IMR-90 (cell line): ENCODE measurements around the gene DIAPH1. TPM values are rescaled to one million over a fixed set of nuclear protein-coding genes. Genes with fewer than 3 reads are reported as not detected.

Source experiments
- ATAC-seq: fragments of 200-7000 bp; cut with Tn5 transposase; 2 replicates; pipeline ENCODE4 v1.9.1; 2020; ENCODE audit warnings: low read depth, mild to moderate bottlenecking, moderate library complexity
- BruUV-seq: library from RNA; stranded (reverse); fragments of 400-500 nt; replicated peaks from 2 replicates; lab custom pipeline; 2021; lab: Mats Ljungman, UMichigan
- CTCF ChIA-PET: fragments of 300-600 bp; formaldehyde crosslinking; extraction: SDS; loops from one replicate; lab custom pipeline; 2021; ENCODE audit warnings: antibody characterized with exemption; lab: Yijun Ruan, JAX
- POLR2A ChIA-PET: fragments of 300-600 bp; sonication (Branson Sonifier 250); formaldehyde crosslinking; loops from one replicate; lab custom pipeline; 2022; ENCODE audit warnings: antibody characterized with exemption; ENCODE audit not compliant: unreplicated experiment; lab: Charles Lee
- DNase-seq: peaks from one replicate; pipeline ENCODE4 v3.0.0; 2013
- H2AFZ ChIP-seq: replicated peaks from 2 replicates; pipeline ENCODE3; 2013; ENCODE audit warnings: low read length, mild to moderate bottlenecking; ENCODE audit not compliant: poor library complexity
- H2AK5ac ChIP-seq: 2 replicates; pipeline ENCODE4 v1.6.1; 2013; ENCODE audit warnings: low read depth, low read length, inconsistent platforms
- H2AK9ac ChIP-seq: replicated peaks from 2 replicates; pipeline ENCODE3; 2013; ENCODE audit warnings: mild to moderate bottlenecking, low read depth, low read length, moderate library complexity; ENCODE audit not compliant: poor library complexity
- H2BK120ac ChIP-seq: 2 replicates; pipeline ENCODE4 v1.6.1; 2013; ENCODE audit warnings: low read depth, low read length, inconsistent platforms
- H2BK15ac ChIP-seq: 3 replicates; pipeline ENCODE4 v1.6.1; 2013; ENCODE audit warnings: low read depth, low read length, inconsistent platforms
- H2BK20ac ChIP-seq: 2 replicates; pipeline ENCODE4 v1.6.1; 2013; ENCODE audit warnings: low read depth, mild to moderate bottlenecking, inconsistent platforms, low read length, moderate library complexity
- H2BK5ac ChIP-seq: 2 replicates; pipeline ENCODE4 v1.6.1; 2013; ENCODE audit warnings: mild to moderate bottlenecking, low read depth, low read length, inconsistent platforms; ENCODE audit not compliant: poor library complexity, severe bottlenecking
- H3K14ac ChIP-seq: replicated peaks from 2 replicates; pipeline ENCODE4 v1.6.1; 2013; ENCODE audit warnings: low read depth, low read length, inconsistent platforms
- H3K18ac ChIP-seq: 2 replicates; pipeline ENCODE4 v1.6.1; 2013; ENCODE audit warnings: low read depth, low read length, control low read depth
- H3K23ac ChIP-seq: 2 replicates; pipeline ENCODE4 v1.6.1; 2013; ENCODE audit warnings: low read depth, low read length, inconsistent platforms
- H3K27ac ChIP-seq: 2 replicates; pipeline ENCODE4 v1.5.1; 2013; ENCODE audit warnings: mild to moderate bottlenecking, control low read depth, low read length; ENCODE audit not compliant: insufficient read depth
- H3K27me3 ChIP-seq: 2 replicates; pipeline ENCODE4 v1.6.1; 2013; ENCODE audit warnings: low read length; ENCODE audit not compliant: control insufficient read depth, insufficient read depth
- H3K36me3 ChIP-seq: 2 replicates; pipeline ENCODE4 v1.6.1; 2013; ENCODE audit warnings: low read length, mixed read lengths; ENCODE audit not compliant: control insufficient read depth, insufficient read depth
- H3K4ac ChIP-seq: 2 replicates; pipeline ENCODE4 v1.6.1; 2013; ENCODE audit warnings: low read depth, low read length, inconsistent platforms
- H3K4me1 ChIP-seq: 2 replicates; pipeline ENCODE4 v1.6.1; 2013; ENCODE audit warnings: low read length, mixed read lengths; ENCODE audit not compliant: control insufficient read depth, insufficient read depth
- H3K4me2 ChIP-seq: 2 replicates; pipeline ENCODE4 v1.6.1; 2013; ENCODE audit warnings: low read depth, mild to moderate bottlenecking, control low read depth, low read length, moderate library complexity
- H3K4me3 ChIP-seq: 2 replicates; pipeline ENCODE4 v1.5.1; 2013; ENCODE audit warnings: low read depth, mild to moderate bottlenecking, control low read depth, low read length, moderate library complexity; ENCODE audit not compliant: insufficient read depth
- H3K56ac ChIP-seq: 2 replicates; pipeline ENCODE4 v1.6.1; 2013; ENCODE audit warnings: low read length, inconsistent platforms; ENCODE audit not compliant: insufficient read depth; ENCODE audit errors: extremely low read depth
- H3K79me1 ChIP-seq, 2 experiments: 2 replicates each; pipeline ENCODE4 v1.6.1; 2013; ENCODE audit warnings: low read length in 2 of 2, inconsistent platforms in 1 of 2, low read depth in 1 of 2
- H3K9ac ChIP-seq: 2 replicates; pipeline ENCODE4 v1.6.1; 2013; ENCODE audit warnings: low read depth, low read length, control low read depth
- H3K9me1 ChIP-seq: 2 replicates; pipeline ENCODE4 v1.6.1; 2013; ENCODE audit warnings: low read length, inconsistent platforms; ENCODE audit not compliant: insufficient read depth
- H3K9me3 ChIP-seq: 2 replicates; pipeline ENCODE4 v1.6.1; 2013; ENCODE audit warnings: low read length; ENCODE audit not compliant: control insufficient read depth, insufficient read depth
- H4K20me1 ChIP-seq: 2 replicates; pipeline ENCODE4 v1.6.1; 2013; ENCODE audit warnings: low read length, inconsistent platforms; ENCODE audit not compliant: insufficient read depth
- H4K5ac ChIP-seq: 2 replicates; pipeline ENCODE4 v1.6.1; 2013; ENCODE audit warnings: mild to moderate bottlenecking, low read depth, low read length, control low read depth
- H4K8ac ChIP-seq, 2 experiments: 2 replicates each; pipeline ENCODE4 v1.6.1; 2013; ENCODE audit warnings: low read depth in 2 of 2, low read length in 2 of 2, control low read depth in 1 of 2, inconsistent platforms in 1 of 2
- H4K91ac ChIP-seq: 2 replicates; pipeline ENCODE4 v1.6.1; 2013; ENCODE audit warnings: low read depth, low read length, inconsistent platforms; ENCODE audit not compliant: insufficient read depth
- FOS ChIP-seq: fragments of 150-350 bp; IDR thresholded peaks from 2 replicates; pipeline ENCODE4 v1.6.1; 2016; ENCODE audit warnings: low read depth, low read length
- MAFK ChIP-seq: IDR thresholded peaks from 2 replicates; pipeline ENCODE4 v1.6.1; 2012; ENCODE audit warnings: low read depth, low read length, improper control_type of control experiment
- MAZ ChIP-seq: IDR thresholded peaks from 2 replicates; pipeline ENCODE4 v1.6.1; 2012; ENCODE audit warnings: low read depth, mild to moderate bottlenecking, low read length, improper control_type of control experiment, moderate library complexity, borderline replicate concordance
- MXI1 ChIP-seq: IDR thresholded peaks from 2 replicates; pipeline ENCODE4 v1.6.1; 2012; ENCODE audit warnings: low read depth, mild to moderate bottlenecking, low read length, moderate library complexity, borderline replicate concordance
- POLR2A ChIP-seq: IDR thresholded peaks from 2 replicates; pipeline ENCODE4 v1.6.1; 2012; ENCODE audit warnings: mild to moderate bottlenecking, low read depth, low read length
- RAD21 ChIP-seq: IDR thresholded peaks from 2 replicates; pipeline ENCODE4 v1.6.1; 2012; ENCODE audit warnings: low read length, improper control_type of control experiment
- USF2 ChIP-seq: fragments of 150-350 bp; IDR thresholded peaks from 2 replicates; pipeline ENCODE4 v1.6.1; 2017; ENCODE audit warnings: mild to moderate bottlenecking, antibody characterized with exemption, low read length, low read depth
- WGBS, 2 experiments: methylation state at CpG; one replicate each; pipeline versions ENCODE4 v1.1.5 to v1.1.7; 2013; ENCODE audit warnings: missing lambda C conversion rate in 2 of 2; ENCODE audit not compliant: insufficient read length in 1 of 2; ENCODE audit errors: extremely low coverage in 2 of 2; 5-methylcytosine and 5-hydroxymethylcytosine counted together
- dilution Hi-C: fragments of 300-500 bp; cut with HindIII; formaldehyde crosslinking; loops from one replicate; pipeline ENCODE4 v1.14.3; 2018; ENCODE audit warnings: low sequenced_read_pairs; ENCODE audit not compliant: unreplicated experiment
- in situ Hi-C: fragments of 300-500 bp; cut with MboI; formaldehyde crosslinking; loops from 3 replicates; pipeline ENCODE4 v1.14.3; 2019; ENCODE audit warnings: low sequenced_read_pairs, inconsistent platforms, mixed read lengths
- intact Hi-C: fragments of 100-400 bp; cut with micrococcal nuclease; formaldehyde crosslinking; loops from 2 replicates; pipeline ENCODE4 v1.10.0; 2022
- polyA plus RNA-seq, 3 experiments: library from polyadenylated mRNA; depleted of rRNA; stranded (reverse); fragments of >200 nt; gene quantifications; 2 replicates each; pipeline ENCODE4 v1.2.3, GENCODE V29; 2012; ENCODE audit warnings: low replicate concordance in 1 of 3
- total RNA-seq: library from RNA; depleted of rRNA; stranded (reverse); fragments of >200 nt; gene quantifications from 2 replicates; pipeline ENCODE4 v1.2.3, GENCODE V29; 2012

DIAPH1 gene
- total and polyA plus RNA-seq, 2 of the 4 experiments (the other 2 are of a cell fraction) = 12.0 to 37.4 TPM

DNA sequence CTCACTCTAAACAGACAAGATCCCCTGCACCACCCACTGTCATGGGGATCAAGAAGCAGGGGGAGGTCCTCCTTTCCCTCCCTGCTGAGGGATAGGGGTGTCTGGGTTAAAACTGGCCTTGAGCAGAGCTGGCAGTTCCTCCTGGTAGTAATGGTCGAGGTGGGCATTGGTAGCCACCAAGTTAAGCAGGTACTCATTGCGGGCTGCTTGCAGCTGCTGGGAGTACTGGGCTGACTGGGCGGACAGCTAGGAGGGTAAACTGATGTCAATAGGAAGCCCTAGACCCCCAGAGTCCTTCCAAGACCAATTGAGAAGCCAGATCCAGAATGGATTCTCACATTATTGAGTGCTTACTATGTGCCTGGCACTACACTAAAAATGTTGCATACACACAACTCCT lies 29.1 kb upstream of the DIAPH1 start:
- Histone ChIP-seq H2BK20ac (no peak overlapping the region), H3K79me1 (peaks cover 10 to 17% of the 10 kb centered on the region in 2 experiments), H4K91ac (no peak overlapping the region), H3K9ac (no peak overlapping the region), H2AFZ (no peak overlapping the region), H3K56ac (no peak overlapping the region), H3K4me1 (peaks cover 5% of the 10 kb centered on the region; the same call in 1 of the 2 replicates), H4K20me1 (peaks cover 3% of the 10 kb centered on the region; the same call in 1 of the 2 replicates), H2BK5ac (no peak overlapping the region), H3K4me2 (no peak overlapping the region), H2AK5ac (no peak overlapping the region), H3K27ac (no peak overlapping the region), H3K27me3 (no peaks in the 10 kb centered on the region), H2AK9ac (no peak overlapping the region), H3K9me3 (no peaks in the 10 kb centered on the region), H2BK15ac (no peak overlapping the region), H3K4ac (no peak overlapping the region), H3K18ac (no peak overlapping the region), H2BK120ac (no peak overlapping the region), H3K23ac (no peak overlapping the region), H3K9me1 (no peaks in the 10 kb centered on the region; the same call in 1 of the 2 replicates), H3K4me3 (no peak overlapping the region), H3K36me3 (peaks cover 40% of the 10 kb centered on the region), H4K8ac (no peak overlapping the region), H4K5ac (no peak overlapping the region), H3K14ac (no peak overlapping the region)
- TF ChIP-seq FOS = no peak
- no peak for TF ChIP-seq POLR2A
- no peak for TF ChIP-seq MXI1
- TF ChIP-seq MAZ = no peak
- no peak for TF ChIP-seq RAD21
- TF ChIP-seq USF2 = no peak
- TF ChIP-seq MAFK = no peak
- in situ Hi-C loops = no loop called here
- dilution Hi-C loops = no loop called here
- no TSS peak for BruUV-seq
- DNase-seq (no peak), ATAC-seq (no peak)
- no CpG with 5 or more reads among the region's 3 CpGs for WGBS, 2 experiments
- POLR2A ChIA-PET = no interaction called here
- CTCF ChIA-PET = no interaction called here
- intact Hi-C loops = no loop called here
